Activated CD8-positive, alpha-beta memory T cell treated with anti-CD3 and anti-CD28 coated beads, Interleukin-2, amount 50 U/mL, for 48 hours (primary cell): Measurements from ENCODE around the gene RAPH1.

Source experiments
- DNase-seq: peaks from one replicate; pipeline ENCODE4 v3.0.0-alpha.2; 2020

The RAPH1 gene, protein sequence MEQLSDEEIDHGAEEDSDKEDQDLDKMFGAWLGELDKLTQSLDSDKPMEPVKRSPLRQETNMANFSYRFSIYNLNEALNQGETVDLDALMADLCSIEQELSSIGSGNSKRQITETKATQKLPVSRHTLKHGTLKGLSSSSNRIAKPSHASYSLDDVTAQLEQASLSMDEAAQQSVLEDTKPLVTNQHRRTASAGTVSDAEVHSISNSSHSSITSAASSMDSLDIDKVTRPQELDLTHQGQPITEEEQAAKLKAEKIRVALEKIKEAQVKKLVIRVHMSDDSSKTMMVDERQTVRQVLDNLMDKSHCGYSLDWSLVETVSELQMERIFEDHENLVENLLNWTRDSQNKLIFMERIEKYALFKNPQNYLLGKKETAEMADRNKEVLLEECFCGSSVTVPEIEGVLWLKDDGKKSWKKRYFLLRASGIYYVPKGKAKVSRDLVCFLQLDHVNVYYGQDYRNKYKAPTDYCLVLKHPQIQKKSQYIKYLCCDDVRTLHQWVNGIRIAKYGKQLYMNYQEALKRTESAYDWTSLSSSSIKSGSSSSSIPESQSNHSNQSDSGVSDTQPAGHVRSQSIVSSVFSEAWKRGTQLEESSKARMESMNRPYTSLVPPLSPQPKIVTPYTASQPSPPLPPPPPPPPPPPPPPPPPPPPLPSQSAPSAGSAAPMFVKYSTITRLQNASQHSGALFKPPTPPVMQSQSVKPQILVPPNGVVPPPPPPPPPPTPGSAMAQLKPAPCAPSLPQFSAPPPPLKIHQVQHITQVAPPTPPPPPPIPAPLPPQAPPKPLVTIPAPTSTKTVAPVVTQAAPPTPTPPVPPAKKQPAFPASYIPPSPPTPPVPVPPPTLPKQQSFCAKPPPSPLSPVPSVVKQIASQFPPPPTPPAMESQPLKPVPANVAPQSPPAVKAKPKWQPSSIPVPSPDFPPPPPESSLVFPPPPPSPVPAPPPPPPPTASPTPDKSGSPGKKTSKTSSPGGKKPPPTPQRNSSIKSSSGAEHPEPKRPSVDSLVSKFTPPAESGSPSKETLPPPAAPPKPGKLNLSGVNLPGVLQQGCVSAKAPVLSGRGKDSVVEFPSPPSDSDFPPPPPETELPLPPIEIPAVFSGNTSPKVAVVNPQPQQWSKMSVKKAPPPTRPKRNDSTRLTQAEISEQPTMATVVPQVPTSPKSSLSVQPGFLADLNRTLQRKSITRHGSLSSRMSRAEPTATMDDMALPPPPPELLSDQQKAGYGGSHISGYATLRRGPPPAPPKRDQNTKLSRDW

DNA sequence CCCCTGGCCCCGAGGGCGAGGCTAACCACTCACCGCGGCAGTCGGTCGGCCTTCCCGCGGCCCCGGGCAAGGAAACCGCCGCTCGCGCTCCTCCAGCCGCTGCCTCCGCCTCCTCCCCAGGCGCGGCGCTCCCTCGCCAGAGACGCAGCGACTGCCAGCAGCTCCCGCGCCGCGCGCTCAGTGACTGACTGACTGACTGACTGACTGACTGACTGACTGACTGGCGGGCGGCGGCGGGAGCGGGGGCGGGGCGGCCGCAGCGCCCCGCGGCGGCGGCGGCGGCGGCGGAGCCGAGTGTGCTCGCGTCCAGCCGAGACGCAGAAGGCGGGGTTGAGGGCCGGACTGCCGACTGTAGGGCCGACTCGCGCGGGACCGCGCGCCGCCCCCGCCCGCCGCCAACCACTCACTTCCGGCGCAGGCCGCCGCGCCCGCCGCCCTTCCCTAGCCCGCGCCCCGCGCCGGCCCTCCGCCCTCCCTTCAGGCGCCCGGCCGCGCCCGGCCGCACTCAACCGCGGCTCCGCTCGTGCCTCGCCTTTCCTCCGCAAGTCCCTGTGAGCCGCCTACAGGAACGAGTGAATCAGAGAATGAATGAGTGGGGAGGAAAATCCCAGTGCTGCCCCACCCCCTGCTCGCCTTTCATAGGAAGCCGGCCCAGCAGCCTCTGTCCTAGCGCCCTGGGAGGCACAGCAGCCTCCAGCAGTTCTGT lies at the start of gene RAPH1:
Gene RAPH1, minus strand, starts transcription at position 224 of the 706 bp plus-strand sequence. CDS start 39,948 bp downstream, outside the sequence.
- peak; percentile 83 for DNase-seq

DNA sequence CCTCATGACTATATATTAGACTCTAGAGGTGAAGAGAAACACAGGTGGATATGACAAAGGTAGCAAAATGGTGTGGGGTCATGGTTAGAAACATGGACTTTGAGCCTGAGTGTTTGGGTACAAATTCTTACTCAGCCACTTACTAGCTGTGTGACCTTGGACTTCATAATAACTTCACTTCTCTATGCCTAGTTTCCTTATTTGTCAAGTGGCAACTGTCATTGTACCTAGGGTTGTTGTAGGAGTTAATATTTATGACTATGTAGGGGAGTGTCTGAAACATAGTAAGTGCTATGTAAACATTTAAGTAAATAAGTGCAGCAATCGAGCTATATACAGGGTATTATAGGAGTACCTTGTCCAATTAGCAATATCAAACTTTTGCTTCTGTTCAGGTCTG lies 49.7 kb upstream of the RAPH1 start:
- no peak for DNase-seq

DNA sequence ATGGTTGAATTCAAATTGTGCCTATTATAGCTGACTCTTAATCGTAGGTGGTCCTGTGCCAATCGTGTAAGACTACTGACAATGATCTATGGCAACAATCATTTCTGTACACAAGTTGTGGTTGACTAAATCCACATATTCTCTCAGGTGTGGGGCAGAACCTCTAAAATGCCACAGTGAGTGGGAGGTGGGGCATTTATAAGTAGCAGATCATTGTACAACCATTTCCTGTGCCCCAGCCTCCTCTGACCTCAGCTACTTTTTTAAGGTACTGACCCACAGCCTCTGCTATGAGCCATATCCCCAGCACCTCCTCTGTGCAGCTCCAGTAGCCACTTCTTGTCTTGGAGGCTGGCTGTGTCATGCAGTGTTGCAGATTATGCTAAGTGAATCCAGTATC lies 48.6 kb upstream of the RAPH1 start:
- DNase-seq = peak; percentile 59

DNA sequence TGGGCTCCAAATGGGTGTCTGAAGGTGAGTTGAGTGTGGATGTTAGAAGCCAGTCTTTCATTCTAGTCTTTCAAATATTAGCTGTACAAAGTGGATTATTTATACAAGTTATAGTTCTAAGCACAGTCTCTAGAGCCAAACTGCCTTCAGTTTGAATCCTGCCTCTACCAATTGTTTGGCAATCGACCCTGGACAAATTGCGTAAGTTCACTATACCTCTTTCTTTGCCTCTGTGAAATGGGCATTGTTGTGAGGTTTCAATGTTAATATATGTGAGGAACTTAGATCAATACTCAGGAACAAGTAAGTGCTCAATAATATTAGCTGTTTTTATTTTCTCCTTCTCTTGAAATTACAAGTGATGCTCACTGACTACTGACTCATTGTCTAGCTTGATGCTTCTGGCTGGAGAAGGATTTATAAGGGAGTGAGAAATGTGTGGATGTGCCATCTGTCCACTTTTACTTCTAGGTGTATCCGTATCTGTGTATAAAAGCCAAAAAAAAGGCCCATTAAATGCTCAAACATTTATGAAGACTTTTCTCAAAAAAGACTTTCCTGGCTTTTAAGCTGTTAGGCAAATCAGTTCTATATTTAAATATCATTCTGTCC lies 48.1 kb upstream of the RAPH1 start:
- DNase-seq = no peak

DNA sequence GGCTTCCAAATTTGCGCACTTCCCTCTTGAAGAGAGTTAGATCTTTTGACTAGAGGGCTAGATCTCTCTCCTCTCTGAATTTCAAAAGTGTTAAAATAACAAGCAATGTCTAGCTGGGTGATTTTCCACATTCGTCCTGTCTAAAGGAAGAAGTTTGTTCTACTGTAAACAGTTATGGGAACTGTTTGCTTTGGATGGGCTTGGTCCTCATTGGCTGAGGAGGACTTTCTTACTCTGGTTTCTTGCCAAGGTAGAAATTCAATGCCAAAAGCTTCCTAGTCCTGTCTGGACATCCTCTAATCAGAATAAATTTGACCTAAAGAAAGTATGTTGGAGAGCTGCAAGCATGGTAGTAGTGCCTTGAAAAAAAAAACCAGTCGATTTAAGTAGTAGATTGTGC lies 47.4 kb upstream of the RAPH1 start:
- no peak for DNase-seq

DNA sequence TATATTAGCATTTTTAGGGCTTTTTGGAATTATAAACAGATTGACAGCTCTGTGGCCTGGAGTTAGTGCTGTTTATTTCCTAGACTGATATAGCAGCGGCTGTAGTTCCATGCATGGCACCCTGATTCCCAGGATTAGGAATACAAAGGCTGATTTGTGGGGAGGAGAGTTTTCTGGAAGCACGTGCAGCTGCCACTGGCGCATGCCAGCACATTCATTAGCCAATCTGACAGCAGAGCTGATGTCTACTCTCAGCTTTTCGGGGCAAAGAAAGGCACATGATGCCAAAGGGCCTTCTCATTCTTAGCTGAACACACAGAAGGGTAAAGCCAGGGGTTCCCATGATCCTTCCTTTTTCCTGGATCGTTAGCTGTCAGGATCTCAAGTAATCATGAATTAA lies 45.7 kb upstream of the RAPH1 start:
- DNase-seq = no peak

DNA sequence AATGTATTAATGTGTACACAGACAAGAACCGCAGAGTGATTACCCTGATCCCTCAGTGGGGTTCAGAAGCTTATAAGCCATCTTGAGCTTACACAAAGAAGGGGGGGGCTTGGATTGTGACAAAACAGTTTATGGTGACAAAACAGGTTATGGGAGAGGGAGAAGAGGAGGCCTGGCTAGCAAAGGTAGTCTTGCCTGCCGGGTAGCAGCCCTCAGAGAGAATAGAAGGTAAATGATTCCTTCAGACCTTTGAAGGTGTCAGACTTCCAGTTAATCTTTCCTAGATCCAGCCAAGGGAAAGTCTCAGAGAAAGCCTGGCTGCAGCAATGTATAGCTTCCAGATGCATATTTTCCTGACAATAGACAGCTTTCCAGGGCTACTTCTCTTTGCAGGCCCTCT lies 44.6 kb upstream of the RAPH1 start:
- DNase-seq = no peak

DNA sequence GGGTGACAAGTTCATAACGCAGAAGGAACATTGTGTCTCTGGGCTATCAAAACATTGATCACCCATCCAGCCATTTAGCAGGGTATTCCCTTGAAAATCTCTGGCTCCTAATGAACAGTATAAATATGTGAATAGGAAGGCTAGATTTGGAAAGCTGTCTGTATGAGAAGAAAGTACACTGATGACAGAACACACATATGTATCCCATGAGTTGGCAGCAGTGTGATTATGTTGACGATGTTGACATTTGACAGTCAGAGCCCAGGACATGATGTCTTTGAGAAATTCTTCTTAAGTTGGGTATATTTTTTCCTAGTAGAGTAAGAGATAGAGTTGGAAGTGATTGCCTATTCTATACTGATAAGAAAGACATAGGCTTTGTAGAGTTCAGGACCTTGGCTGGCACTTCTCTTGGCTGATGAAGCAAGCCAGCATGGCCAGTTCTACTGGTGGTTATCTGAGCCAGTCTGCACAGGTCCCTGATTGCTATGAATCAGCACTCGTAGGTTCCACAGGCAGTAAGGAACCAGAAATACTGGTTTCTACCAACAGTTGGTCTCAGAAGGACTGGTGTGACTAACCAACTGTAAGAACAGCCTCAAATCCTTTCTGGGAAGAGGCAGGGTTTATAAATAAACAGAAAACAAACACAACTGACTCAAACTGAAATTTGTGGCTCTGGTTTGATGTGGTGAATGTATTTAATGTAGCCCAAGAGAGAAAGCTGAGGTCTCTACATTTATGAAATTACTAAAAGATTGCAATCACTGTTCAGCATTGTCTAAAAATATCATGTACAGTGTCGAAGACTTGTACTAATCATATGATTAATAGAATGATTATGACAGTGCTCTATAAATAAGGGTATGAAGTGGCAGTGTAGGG lies 43.9 kb upstream of the RAPH1 start:
- peak; percentile 60 for DNase-seq

DNA sequence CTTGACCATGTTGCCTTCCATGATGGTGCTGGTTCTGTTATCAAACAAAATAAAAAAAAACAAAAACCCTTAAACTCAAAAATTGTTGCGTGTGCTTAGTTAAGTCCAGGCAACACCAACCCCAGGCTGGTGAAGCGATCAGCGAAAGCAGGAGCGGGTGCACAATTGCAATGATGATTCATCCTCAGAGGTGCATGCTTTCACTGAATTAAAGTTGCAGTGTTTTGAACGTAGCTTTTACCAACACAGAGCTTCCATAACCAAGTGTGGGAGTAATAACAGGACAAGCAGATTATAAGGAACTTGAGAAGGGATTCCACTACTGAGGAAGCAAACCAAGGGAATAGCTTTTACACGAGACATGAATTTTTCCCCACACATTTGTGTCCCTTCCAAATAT lies 39.7 kb upstream of the RAPH1 start:
- no peak for DNase-seq

DNA sequence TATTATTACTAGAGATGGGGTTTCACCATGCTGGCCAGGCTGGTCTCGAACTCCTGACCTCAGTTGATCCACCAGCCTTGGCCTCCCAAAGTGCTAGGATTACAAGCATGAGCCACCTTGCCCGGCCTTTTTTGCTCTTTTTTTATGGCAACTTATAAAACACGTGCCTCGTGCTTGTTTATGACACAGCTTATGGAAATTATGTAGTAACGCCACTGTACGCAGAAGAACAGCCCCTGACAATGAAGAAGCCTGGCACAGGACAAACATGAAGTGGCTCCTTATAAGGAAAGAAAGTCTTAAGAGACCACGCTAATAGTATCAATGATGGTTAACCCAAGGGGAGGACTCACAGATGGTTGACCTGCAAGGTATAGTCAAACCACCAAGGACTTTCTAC lies 37.2 kb upstream of the RAPH1 start:
- DNase-seq = no peak

DNA sequence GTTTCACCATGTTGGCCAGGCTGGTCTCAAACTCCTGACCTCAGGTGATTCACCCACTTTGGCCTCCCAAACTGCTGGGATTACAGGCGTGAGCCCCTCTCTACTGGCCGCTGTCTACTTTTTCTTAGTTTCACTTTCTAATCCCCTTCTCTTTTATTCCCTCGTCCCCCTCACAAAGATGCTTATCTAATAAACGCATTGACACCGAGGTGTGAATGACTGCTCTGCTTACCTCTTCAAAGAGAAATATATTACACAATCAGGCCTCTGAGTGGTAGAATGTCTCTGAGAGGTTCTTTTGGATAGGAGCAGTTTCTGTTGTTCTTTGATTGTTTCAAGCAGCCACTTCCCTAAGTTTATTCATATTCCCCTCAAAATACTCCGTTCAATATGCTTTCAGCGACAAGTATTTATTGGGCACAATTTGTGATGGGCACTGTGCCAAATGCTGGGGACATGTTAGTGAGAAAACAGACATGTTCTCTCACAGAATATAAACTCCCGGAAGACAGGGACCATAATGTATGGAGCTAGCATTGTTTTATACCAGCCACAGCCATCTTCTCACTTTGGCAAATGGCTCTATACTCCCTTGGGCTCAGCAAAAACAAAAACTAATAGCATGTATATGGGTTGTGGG lies 34.7 kb upstream of the RAPH1 start:
- DNase-seq = no peak

DNA sequence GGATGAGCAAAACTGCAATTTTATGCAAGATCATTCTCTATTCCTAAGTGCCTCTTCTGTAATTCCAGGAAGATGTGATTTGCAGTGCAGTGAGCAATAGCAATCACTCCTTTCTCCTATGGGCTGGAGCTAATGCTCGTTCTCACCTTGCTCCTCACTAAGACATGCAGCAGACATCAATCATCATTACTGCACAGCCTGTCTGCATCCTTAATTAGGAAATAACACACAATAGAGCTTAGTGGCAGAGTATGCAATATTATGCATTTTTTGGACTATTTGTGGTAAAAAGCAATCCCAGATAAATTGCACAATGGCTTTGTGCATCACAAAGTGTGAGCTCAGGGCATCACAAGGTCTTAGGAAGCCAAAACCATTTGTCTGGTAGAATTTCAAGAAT lies 32.6 kb upstream of the RAPH1 start:
- no peak for DNase-seq

DNA sequence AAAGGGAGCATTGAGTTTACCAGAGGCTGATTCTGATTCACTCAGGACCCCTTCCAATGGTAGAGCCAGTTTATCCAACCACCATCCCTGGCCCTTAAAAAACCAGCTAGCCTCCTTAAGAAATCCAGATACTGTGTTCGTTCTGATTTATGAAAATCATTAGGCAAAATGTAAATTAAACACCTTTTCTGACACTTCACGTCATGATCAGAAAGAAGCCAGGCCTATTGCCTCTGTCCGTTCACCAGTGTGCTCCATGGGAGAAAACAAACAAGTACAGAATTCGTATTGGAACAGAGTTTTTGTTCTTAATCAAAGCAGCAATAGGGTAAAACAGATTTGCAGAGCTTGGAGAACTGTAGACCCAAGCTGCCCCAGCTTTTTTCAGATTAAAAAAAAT lies 31.1 kb upstream of the RAPH1 start:
- DNase-seq = no peak

DNA sequence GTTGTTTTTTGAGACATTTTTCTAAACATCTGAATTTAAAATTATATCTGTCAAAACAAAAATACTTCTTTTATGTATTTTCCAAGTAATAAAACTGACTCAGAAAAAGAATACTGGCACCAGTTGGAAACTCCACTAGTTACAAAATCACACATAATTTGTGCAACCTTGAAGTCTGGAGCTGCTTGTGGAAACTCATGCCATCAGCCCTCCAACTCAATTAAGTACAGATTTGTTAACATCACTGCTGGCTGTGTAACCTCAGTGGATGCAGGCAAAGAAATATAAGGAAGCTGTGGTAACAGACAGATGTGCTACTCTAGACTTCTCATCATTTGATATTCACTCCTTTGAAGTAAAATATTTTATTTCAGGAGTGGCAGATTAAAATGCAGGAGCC lies 30.0 kb upstream of the RAPH1 start:
- no peak for DNase-seq

DNA sequence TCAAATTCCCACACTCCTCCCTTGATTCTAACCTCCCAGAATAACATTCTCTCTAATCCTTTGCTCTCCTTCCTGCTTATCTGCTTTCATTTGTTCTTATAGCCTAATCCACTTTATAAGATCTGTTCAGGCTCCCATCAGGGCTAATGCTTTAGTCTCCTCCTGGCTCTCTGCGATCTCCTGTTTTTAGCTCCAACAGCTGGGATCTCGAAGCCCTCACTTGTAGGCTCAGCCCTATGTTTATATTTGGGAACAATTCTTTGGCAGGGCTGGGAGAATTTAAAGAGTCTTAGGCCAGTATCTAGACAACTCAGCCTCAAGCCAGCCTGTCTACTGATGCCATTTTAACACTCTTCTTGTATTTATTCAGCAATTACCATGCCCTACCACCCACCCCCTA lies 27.2 kb upstream of the RAPH1 start:
- DNase-seq = no peak

DNA sequence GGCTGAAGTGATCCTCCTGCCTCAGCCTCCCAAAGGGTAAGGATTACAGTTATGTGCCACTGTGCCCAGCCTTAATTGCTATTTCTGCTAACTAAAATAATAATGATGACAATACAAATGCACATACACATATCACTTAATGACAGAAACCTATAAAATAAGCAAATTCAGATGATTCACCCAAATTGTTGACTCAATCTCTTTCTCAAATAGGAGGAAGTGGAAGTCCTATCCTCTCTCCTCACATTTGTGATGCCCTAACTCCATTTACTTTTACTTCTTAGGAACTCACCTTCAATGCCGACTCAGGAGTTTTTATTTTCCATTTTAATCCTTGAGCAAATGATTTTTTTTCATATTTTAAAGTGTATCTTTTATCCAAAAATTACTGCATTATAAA lies 24.5 kb upstream of the RAPH1 start:
- no peak for DNase-seq

DNA sequence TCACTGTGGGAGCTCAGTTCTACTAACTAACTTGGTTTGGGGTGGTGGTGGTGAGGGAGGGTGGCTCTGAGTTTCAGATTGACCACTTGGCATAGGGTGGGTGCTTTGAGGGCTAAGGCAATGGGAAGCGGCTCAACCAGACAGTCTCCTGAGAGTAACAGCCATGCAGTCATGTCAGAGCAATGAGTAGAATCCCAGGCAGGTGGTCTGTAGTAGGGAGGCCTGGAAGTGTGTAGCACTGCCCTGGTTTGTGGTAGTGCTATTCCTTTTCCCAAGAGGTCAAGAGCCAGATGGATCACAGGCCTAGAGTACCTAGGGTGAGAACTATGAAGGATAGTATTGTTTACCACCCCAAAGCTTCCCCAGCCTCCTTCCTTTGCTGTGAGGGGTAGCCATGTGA lies 18.7 kb upstream of the RAPH1 start:
- no peak for DNase-seq

DNA sequence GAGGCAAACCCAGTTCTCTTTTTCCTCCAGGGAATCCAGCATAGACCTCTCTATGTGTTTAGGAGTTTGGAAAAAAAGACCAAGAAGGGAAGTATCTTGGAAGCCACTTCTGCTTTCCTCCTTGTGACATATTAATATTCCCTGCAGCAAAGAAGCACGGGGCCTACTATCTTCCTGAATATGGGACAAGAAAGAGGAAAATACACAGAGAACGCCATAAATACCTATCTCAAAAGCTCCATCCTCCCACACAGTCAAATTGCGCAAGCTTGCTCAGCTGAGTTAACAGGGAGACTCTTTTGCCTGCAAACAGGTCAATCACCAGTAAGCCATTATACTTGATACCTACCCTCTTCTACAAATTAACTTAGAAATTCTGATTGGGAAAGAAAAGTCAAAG lies 16.7 kb upstream of the RAPH1 start:
- no peak for DNase-seq

DNA sequence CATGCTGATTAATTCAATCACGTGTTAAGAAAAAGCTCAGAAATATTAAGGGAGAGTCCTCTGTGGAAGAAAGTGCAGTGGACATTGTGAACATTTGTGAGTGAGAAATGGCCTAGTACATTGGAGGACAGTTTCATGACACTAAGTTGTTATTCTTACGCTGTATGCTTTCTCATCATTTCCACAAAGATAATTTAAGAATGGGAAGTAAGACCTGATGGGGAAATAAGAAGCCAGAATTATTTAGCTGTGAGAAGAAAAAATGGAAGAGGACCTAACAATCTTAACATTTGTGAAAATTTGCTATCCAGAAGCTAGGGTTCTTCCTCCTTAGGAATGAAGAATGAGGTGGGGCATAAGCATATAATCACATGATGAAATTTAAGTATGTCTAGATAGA lies 15.2 kb upstream of the RAPH1 start:
- no peak for DNase-seq

DNA sequence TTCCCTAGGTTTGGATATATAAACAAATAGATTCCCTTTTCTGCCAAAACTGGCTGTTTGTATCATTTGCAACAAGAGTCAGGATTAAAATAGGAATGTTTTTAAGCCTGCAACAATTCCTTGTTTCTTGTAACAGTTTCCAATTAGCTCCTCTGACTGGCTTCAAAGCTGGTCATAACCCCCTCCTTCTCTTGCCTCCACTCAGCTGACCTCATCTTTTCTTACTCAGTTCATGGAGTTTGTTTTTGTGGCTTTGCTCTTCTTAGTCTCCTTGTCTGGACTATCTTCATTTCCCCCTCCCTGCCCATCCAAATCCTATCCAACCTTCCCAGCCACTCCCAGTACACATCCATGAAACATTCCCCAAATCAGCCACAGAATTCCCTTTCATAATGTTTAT lies 14.3 kb upstream of the RAPH1 start:
- no peak for DNase-seq

DNA sequence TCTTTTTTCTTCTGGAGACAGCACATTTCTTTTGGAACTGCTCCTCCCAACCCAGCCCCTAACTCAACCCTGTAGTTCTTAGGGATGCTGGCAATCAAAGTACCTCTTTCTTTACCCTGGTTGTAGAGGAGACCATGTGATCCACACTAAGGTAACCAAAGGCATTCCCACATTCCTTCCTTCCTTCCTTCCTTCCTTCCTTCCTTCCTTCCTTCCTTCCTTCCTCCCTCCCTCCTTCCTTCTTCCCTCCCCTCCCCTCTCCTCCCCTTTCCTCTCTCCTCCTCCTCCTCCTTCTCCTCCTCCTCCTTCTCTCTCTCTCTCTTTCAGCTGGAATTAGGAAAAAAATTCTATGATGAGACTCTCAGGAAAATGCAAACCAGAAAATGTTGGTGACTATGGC lies 13.8 kb upstream of the RAPH1 start:
- DNase-seq = no peak
